Endodermal cell (in vitro differentiated cells): ENCODE results near the gene TSPAN9. TPM values are rescaled to one million over a fixed set of nuclear protein-coding genes. Genes with fewer than 3 reads are reported as not detected.

Source experiments
- DNase-seq: peaks from one replicate; pipeline ENCODE4 v3.0.0-alpha.2; 2017
- H3K27ac ChIP-seq: 2 replicates; pipeline ENCODE4 v1.5.1; 2013; ENCODE audit warnings: mild to moderate bottlenecking, low read depth, low read length, moderate library complexity
- H3K27me3 ChIP-seq: 2 replicates; pipeline ENCODE4 v1.6.1; 2013; ENCODE audit warnings: mild to moderate bottlenecking, low read length, moderate library complexity; ENCODE audit not compliant: insufficient read depth, control insufficient read depth, poor library complexity, severe bottlenecking
- H3K36me3 ChIP-seq: 2 replicates; pipeline ENCODE4 v1.7.0; 2013; ENCODE audit warnings: mild to moderate bottlenecking, low read length, moderate library complexity; ENCODE audit not compliant: control insufficient read depth, insufficient read depth
- H3K4me1 ChIP-seq: one replicate; pipeline ENCODE4 v1.7.0; 2013; ENCODE audit warnings: low read length; ENCODE audit not compliant: control insufficient read depth, insufficient read depth
- H3K4me3 ChIP-seq: 2 replicates; pipeline ENCODE4 v1.5.1; 2013; ENCODE audit warnings: mild to moderate bottlenecking, low read length, moderate library complexity
- H3K9ac ChIP-seq: 2 replicates; pipeline ENCODE4 v1.6.1; 2013; ENCODE audit warnings: mild to moderate bottlenecking, low read length, moderate library complexity; ENCODE audit not compliant: poor library complexity, severe bottlenecking; ENCODE audit errors: extremely low read depth
- H3K9me3 ChIP-seq: 2 replicates; pipeline ENCODE4 v1.6.1; 2013; ENCODE audit warnings: mild to moderate bottlenecking, low read length, moderate library complexity; ENCODE audit not compliant: control insufficient read depth
- H3K27ac Mint-ChIP-seq: 2 replicates; pipeline ENCODE4 v1.8.0; 2020; ENCODE audit warnings: mixed read lengths
- H3K27me3 Mint-ChIP-seq: 2 replicates; pipeline ENCODE4 v1.8.0; 2021; ENCODE audit warnings: mild to moderate bottlenecking, mixed read lengths; ENCODE audit not compliant: insufficient read depth
- H3K36me3 Mint-ChIP-seq: 2 replicates; pipeline ENCODE4 v1.8.0; 2020; ENCODE audit warnings: low read depth, mixed read lengths
- H3K4me1 Mint-ChIP-seq: 2 replicates; pipeline ENCODE4 v1.8.0; 2020; ENCODE audit warnings: mixed read lengths
- H3K4me3 Mint-ChIP-seq: 2 replicates; pipeline ENCODE4 v1.8.0; 2020; ENCODE audit warnings: mild to moderate bottlenecking, moderate library complexity, mixed read lengths
- H3K9me3 Mint-ChIP-seq: 2 replicates; pipeline ENCODE4 v1.8.0; 2020; ENCODE audit warnings: mild to moderate bottlenecking, mixed read lengths
- WGBS, 2 experiments: methylation state at CpG; one replicate each; pipeline versions ENCODE4 v1.1.5 to v1.1.7; 2013; ENCODE audit warnings: missing lambda C conversion rate in 2 of 2, mixed read lengths in 1 of 2; ENCODE audit not compliant: insufficient coverage in 1 of 2, insufficient read length in 1 of 2; 5-methylcytosine and 5-hydroxymethylcytosine counted together
- total RNA-seq, 2 donors: library from RNA; stranded (reverse); fragmentation: NEBNext Ultra II Directional in 1 of 2; extraction: Animal tissue kit (Norgen Biotek cat#: 25700) in 1 of 2; gene quantifications; 2 replicates in 1 of 2; 3 replicates in 1 of 2; pipeline ENCODE4 v1.2.1, GENCODE V29; 2021
- TF ChIP-seq, protein P1 (sequence below): fragments of 200-600 bp; sonication (generic); conservative IDR thresholded peaks from 2 replicates; pipeline ENCODE4 v1.5.0; 2021; ENCODE audit warnings: antibody characterized with exemption, mild to moderate bottlenecking

Gene TSPAN9
- total RNA-seq, 2 donors from 2014 or later: 31.9 to 80.8 TPM

DNA sequence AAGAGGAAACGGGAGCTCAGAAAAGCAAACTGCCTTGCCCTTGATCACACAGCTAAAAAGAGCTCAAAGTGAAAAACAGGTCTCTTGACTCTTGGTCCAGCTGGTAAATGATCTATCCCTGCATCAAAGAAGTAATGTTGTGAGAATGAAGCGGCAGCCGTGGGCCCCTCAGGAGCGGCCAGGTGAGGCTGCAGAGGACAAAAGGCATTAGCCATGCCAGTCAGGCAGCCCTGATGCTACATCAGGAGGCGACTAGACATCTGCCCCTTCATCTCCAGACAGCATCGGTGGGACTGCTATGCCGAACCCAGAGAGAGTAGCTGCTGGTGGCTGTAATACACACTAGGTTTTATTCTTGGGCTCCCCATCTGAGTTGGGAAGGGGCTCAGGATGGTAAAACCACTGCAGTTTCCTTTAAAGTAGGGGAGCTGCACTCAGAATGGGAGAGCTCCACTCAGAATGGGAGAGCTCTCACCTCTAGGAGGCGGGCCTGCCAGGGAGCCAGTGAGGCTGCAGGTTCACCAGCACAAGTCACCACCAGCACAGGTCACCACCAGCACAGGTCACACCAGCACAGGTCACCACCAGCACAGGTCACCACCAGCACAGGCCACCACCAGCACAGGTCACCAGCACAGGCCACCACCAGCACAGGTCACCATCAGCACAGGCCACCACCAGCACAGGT, 120.1 kb downstream of the TSPAN9 start:
- Mint-ChIP-seq H3K27ac (peak overlapping the region; percentile 29), H3K4me3 (no peak overlapping the region), H3K36me3 (peaks cover 3% of the 10 kb centered on the region), H3K27me3 (peaks cover 20% of the 10 kb centered on the region), H3K9me3 (no peaks in the 10 kb centered on the region), H3K4me1 (peaks cover 46% of the 10 kb centered on the region)
- 72 to 80% methylated on average over 6 to 8 of the region's 8 CpGs for whole genome bisulfite sequencing, 2 experiments
- TF ChIP-seq, protein P1, sequence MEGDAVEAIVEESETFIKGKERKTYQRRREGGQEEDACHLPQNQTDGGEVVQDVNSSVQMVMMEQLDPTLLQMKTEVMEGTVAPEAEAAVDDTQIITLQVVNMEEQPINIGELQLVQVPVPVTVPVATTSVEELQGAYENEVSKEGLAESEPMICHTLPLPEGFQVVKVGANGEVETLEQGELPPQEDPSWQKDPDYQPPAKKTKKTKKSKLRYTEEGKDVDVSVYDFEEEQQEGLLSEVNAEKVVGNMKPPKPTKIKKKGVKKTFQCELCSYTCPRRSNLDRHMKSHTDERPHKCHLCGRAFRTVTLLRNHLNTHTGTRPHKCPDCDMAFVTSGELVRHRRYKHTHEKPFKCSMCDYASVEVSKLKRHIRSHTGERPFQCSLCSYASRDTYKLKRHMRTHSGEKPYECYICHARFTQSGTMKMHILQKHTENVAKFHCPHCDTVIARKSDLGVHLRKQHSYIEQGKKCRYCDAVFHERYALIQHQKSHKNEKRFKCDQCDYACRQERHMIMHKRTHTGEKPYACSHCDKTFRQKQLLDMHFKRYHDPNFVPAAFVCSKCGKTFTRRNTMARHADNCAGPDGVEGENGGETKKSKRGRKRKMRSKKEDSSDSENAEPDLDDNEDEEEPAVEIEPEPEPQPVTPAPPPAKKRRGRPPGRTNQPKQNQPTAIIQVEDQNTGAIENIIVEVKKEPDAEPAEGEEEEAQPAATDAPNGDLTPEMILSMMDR: peak; percentile 38
- peaks cover 2% of the 10 kb centered on the region for H3K4me1 ChIP-seq
- no peak overlapping the region for H3K9ac ChIP-seq
- H3K9me3 ChIP-seq: no peaks in the 10 kb centered on the region
- no peak overlapping the region for H3K27ac ChIP-seq
- no peak overlapping the region for H3K4me3 ChIP-seq
- no peaks in the 10 kb centered on the region for H3K36me3 ChIP-seq
- DNase-seq: peak; percentile 72
- peaks cover 27% of the 10 kb centered on the region for H3K27me3 ChIP-seq

DNA sequence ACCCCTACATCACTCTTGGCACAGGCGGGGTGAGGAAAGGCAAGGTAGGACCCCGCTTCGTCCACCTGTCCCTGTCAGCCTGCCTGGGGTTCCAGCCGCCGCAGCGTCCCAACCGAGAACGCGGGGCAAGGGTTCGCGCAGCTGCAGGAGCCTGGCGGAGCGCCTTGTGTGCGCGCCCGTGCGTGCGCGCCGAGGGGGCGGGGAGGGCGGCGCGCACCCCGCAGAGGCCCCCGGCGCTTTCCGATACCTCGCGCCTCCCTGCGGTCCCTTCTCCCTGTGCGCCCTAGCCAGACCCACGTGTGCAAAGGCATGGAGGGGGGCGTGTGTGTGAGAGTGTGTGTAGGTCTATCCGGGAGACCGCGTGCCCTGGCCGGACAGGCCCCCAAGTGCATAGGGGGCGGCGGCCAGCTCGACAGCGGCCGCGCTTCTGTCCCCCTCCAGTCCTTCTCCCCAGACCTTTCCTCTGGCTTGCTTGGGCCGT, 122.4 kb downstream of the TSPAN9 start:
- H3K4me1 Mint-ChIP-seq: peaks cover 52% of the 10 kb centered on the region
- H3K27me3 Mint-ChIP-seq: peaks cover 25% of the 10 kb centered on the region
- Histone ChIP-seq H3K36me3 (no peaks in the 10 kb centered on the region), H3K4me1 (peaks cover 2% of the 10 kb centered on the region), H3K4me3 (peak overlapping the region; percentile 86), H3K9me3 (no peaks in the 10 kb centered on the region), H3K27ac (no peak overlapping the region), H3K27me3 (peaks cover 32% of the 10 kb centered on the region), H3K9ac (peak overlapping the region; percentile 30)
- peaks cover 3% of the 10 kb centered on the region for H3K36me3 Mint-ChIP-seq
- H3K27ac Mint-ChIP-seq: peak overlapping the region; percentile 74
- TF ChIP-seq, protein P1: no peak
- 4 to 12% methylated on average over 12 to 42 of the region's 45 CpGs for WGBS, 2 experiments
- H3K9me3 Mint-ChIP-seq: no peaks in the 10 kb centered on the region
- peak overlapping the region; percentile 65 for H3K4me3 Mint-ChIP-seq
- DNase-seq: peak; percentile 85

DNA sequence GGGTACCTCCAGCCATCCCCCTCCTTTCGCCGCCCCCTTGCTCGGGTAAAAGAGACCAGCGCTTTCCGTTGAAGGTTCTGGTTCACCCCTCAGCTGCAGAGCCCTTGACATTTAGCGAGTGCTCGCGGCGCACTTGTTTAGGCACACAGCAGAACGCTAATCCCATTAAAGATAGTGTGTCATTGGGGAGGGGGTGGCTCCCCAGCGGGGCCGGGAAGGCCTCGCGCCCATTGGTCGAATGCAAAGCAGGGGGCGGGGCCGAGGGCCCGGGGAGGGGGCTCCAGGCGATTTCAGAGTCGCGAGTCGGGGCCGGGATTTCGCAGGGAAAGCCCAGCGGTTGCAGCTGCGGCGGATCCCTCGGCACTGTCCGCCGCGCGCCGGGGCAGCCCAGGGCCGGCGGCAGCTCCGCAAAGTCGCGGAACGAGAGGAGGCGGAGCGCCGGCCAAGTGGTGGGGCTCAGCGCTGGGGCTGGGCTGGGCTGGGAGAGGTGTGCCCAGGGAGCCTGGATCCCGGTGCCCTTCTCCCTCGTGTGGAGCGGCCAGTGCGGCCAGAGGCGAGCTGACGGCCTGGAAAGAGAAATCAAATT, 122.9 kb downstream of the TSPAN9 start:
- peaks cover 25% of the 10 kb centered on the region for H3K27me3 Mint-ChIP-seq

More for the DNA sequence above, 122.9 kb downstream of the TSPAN9 start:
- Mint-ChIP-seq H3K9me3 (no peaks in the 10 kb centered on the region), H3K27ac (peak overlapping the region; percentile 74), H3K4me1 (peaks cover 47% of the 10 kb centered on the region), H3K4me3 (peak overlapping the region; percentile 65), H3K36me3 (peaks cover 3% of the 10 kb centered on the region)
- TF ChIP-seq, protein P1: no peak
- Histone ChIP-seq H3K36me3 (no peaks in the 10 kb centered on the region), H3K4me3 (peak overlapping the region; percentile 86), H3K27ac (no peak overlapping the region), H3K9ac (peak overlapping the region; percentile 30), H3K4me1 (peaks cover 2% of the 10 kb centered on the region), H3K9me3 (no peaks in the 10 kb centered on the region), H3K27me3 (peaks cover 32% of the 10 kb centered on the region)
- peak; percentile 99 for DNase-seq
- WGBS, 2 experiments: 0% methylated on average over 11 to 49 of the region's 49 CpGs
